Gastrocnemius medialis (tissue), 4 donors: Measurements from ENCODE around the gene TJAP1. TPM values are rescaled to one million over a fixed set of nuclear protein-coding genes. Genes with fewer than 3 reads are reported as not detected.

Experiments used
- ATAC-seq, 2 donors: fragments of 150-250 bp; one replicate each; pipeline ENCODE4 v1.9.1; 2016
- DNase-seq, 2 donors: peaks; one replicate each; pipeline ENCODE4 v3.0.0-alpha.2; 2019
- H3K27ac ChIP-seq, 4 donors: fragments of 200-600 bp; sonication (generic); 1 replicate in 1 of 4; 2 replicates in 3 of 4; pipeline ENCODE4 v1.5.1; 2016 to 2018; ENCODE audit warnings: mild to moderate bottlenecking in 2 of 4, moderate library complexity in 1 of 4
- H3K27me3 ChIP-seq, 3 donors: fragments of 200-600 bp; sonication (generic) in 2 of 3; 1 replicate in 1 of 3; 2 replicates in 2 of 3; pipeline versions ENCODE4 v1.5.1 to v1.6.0; 2016 to 2019; ENCODE audit warnings: mild to moderate bottlenecking in 1 of 3, moderate library complexity in 1 of 3
- H3K36me3 ChIP-seq, 2 donors: fragments of 200-600 bp; sonication (generic) in 1 of 2; one replicate each; pipeline ENCODE4 v1.5.1; 2017 to 2018
- H3K4me1 ChIP-seq, 2 donors: fragments of 200-600 bp; sonication (generic) in 1 of 2; one replicate each; pipeline ENCODE4 v1.5.1; 2016 to 2017; ENCODE audit warnings: mild to moderate bottlenecking in 2 of 2
- H3K4me3 ChIP-seq, 4 donors: fragments of 200-600 bp; sonication (generic) in 3 of 4; 1 replicate in 1 of 4; 2 replicates in 3 of 4; pipeline ENCODE4 v1.5.1; 2016 to 2019; ENCODE audit warnings: mild to moderate bottlenecking in 2 of 4
- H3K9me3 ChIP-seq, 3 donors: fragments of 200-600 bp; sonication (generic) in 2 of 3; 1 replicate in 1 of 3; 2 replicates in 2 of 3; pipeline ENCODE4 v1.5.1; 2016 to 2019
- CTCF ChIP-seq, 5 experiments: fragments of 450-650 bp in 3 of 5; fragments of 200-600 bp in 2 of 5; sonication (generic) in 2 of 5; IDR thresholded peaks in 4 of 5; conservative IDR thresholded peaks in 1 of 5; 1 replicate in 4 of 5; 2 replicates in 1 of 5; pipeline ENCODE4 v1.5.1; 2016 to 2019; ENCODE audit warnings: antibody characterized with exemption in 5 of 5, mild to moderate bottlenecking in 3 of 5, moderate library complexity in 3 of 5
- POLR2A ChIP-seq, 2 donors: fragments of 450-650 bp; IDR thresholded peaks; one replicate each; pipeline ENCODE4 v1.6.1; 2017; ENCODE audit warnings: antibody characterized with exemption in 2 of 2, mild to moderate bottlenecking in 2 of 2, moderate library complexity in 2 of 2
- in situ Hi-C, 4 donors: fragments of 200-750 bp; cut with MboI; loops; one replicate each; pipeline versions ENCODE4 v1.15.0 to v1.8.0; 2017; ENCODE audit warnings: low sequenced_read_pairs in 4 of 4
- intact Hi-C: fragments of 100-400 bp; cut with DNase I; formaldehyde crosslinking; loops from one replicate; pipeline ENCODE4 v1.15.1; 2023; ENCODE audit warnings: low total_unique reads
- total RNA-seq, 4 donors: library from RNA; depleted of rRNA; stranded (reverse); fragments of >200 nt; gene quantifications; one replicate each; pipeline versions ENCODE4 v1.1.0 to v1.2.3, GENCODE V29; 2016

Gene TJAP1
- 10 to 100 TPM; 28.8 to 45.2 (median 37.7) TPM for total RNA-seq

- in situ Hi-C loops: no loop called here
- Histone ChIP-seq H3K36me3 (no peaks in the 10 kb centered on the region), H3K4me3 (peak within 1 kb of the TSS; percentile 80 to 95 (median 87)), H3K4me1 (peaks cover 38 to 40% of the 10 kb centered on the region in 2 donors), H3K9me3 (no peaks in the 10 kb centered on the region), H3K27me3 (no peaks in the 10 kb centered on the region), H3K27ac (peak within 1 kb of the TSS; percentile 86 to 93 (median 92))
- DNase-seq (peak; percentile 79 to 84), ATAC-seq (peak; percentile 87 to 93)
- intact Hi-C loops: loop anchor here (1.0 kb wide), 1 partner anchor 15 kb away; no protein-coding TSS in a partner anchor
- peak; percentile 75 to 85 for TF ChIP-seq POLR2A (IDR thresholded peaks at IDR 0.05)
- TF ChIP-seq CTCF (IDR thresholded peaks at IDR 0.05 in 4 of 5, conservative IDR thresholded peaks at IDR 0.05 in 1 of 5): no peak
Observed at GRCh38 chr6:43477235-43478007, at the start of gene TJAP1. Gene TJAP1 (plus strand): TSS chr6:43477570. CDS start chr6:43499002, 21,432 bp downstream.

- Histone ChIP-seq H3K4me3 (peak overlapping the region; percentile 81 to 92 (median 90)), H3K9me3 (no peaks in the 10 kb centered on the region), H3K36me3 (peaks cover 0 to 10% of the 10 kb centered on the region in 2 donors), H3K4me1 (peaks cover 13 to 15% of the 10 kb centered on the region in 2 donors), H3K27me3 (no peaks in the 10 kb centered on the region), H3K27ac (peak overlapping the region; percentile 82 to 87 (median 87))
- TF ChIP-seq CTCF (IDR thresholded peaks at IDR 0.05 in 4 of 5, conservative IDR thresholded peaks at IDR 0.05 in 1 of 5) (no peak), POLR2A (IDR thresholded peaks at IDR 0.05) (no peak)
- DNase-seq (no peak), ATAC-seq (no peak)
- in situ Hi-C loops: no loop called here
- intact Hi-C loops: loop anchor here (5.0 kb wide), 1 partner anchor 256 kb away; the partner anchor contains the start of gene SRF
Observed at GRCh38 chr6:43428112-43428570, 49.2 kb upstream of the TJAP1 start.

- no peak for TF ChIP-seq POLR2A (IDR thresholded peaks at IDR 0.05)
- no peak for TF ChIP-seq CTCF (IDR thresholded peaks at IDR 0.05 in 4 of 5, conservative IDR thresholded peaks at IDR 0.05 in 1 of 5)
- peaks cover 0 to 13% of the 10 kb centered on the region in 2 donors for H3K36me3 ChIP-seq
- no peaks in the 10 kb centered on the region for H3K9me3 ChIP-seq
- intact Hi-C loops: loop anchor here (5.0 kb wide), 1 partner anchor 257 kb away; the partner anchor contains the start of gene SRF
- H3K27me3 ChIP-seq: no peaks in the 10 kb centered on the region
- peak overlapping the region in 3 of 4 donors; percentile 90 to 92 (median 90) for H3K4me3 ChIP-seq
- in situ Hi-C loops: no loop called here
- DNase-seq: no peak
- H3K4me1 ChIP-seq: peaks cover 13 to 15% of the 10 kb centered on the region in 2 donors
- H3K27ac ChIP-seq: peak overlapping the region; percentile 82 to 87 (median 87)
- no peak for ATAC-seq
Observed at GRCh38 chr6:43428874-43429273, 48.5 kb upstream of the TJAP1 start.

- H3K4me3 ChIP-seq: no peak overlapping the region
- ATAC-seq (no peak), DNase-seq (no peak)
- peaks cover 0 to 13% of the 10 kb centered on the region in 2 donors for H3K36me3 ChIP-seq
- in situ Hi-C loops (no loop called here), intact Hi-C loops (no loop called here)
- no peak overlapping the region for H3K27ac ChIP-seq
- H3K4me1 ChIP-seq: peaks cover 13 to 15% of the 10 kb centered on the region in 2 donors
- no peaks in the 10 kb centered on the region for H3K27me3 ChIP-seq
- no peak for TF ChIP-seq POLR2A (IDR thresholded peaks at IDR 0.05)
- no peak for TF ChIP-seq CTCF (IDR thresholded peaks at IDR 0.05 in 4 of 5, conservative IDR thresholded peaks at IDR 0.05 in 1 of 5)
- H3K9me3 ChIP-seq: no peaks in the 10 kb centered on the region
Observed at GRCh38 chr6:43432009-43432945, 45.1 kb upstream of the TJAP1 start.
